Jurkat, Clone E6-1 (cell line): ENCODE measurements around the gene SLC25A11.
"Not testable (repeated sequence)": the region's sequence is repeated elsewhere in the genome, so short reads cannot be mapped to it uniquely, and the experiment has no call there.

ENCODE experiments used
- DNase-seq: peaks from one replicate; pipeline ENCODE4 v3.0.0-alpha.2; 2011; ENCODE audit warnings: low read depth, low spot score
- H3K4me3 ChIP-seq: 2 replicates; pipeline ENCODE4 v1.5.1; 2011; ENCODE audit warnings: mild to moderate bottlenecking, low read length, control low read depth, moderate library complexity

SLC25A11 gene

DNA sequence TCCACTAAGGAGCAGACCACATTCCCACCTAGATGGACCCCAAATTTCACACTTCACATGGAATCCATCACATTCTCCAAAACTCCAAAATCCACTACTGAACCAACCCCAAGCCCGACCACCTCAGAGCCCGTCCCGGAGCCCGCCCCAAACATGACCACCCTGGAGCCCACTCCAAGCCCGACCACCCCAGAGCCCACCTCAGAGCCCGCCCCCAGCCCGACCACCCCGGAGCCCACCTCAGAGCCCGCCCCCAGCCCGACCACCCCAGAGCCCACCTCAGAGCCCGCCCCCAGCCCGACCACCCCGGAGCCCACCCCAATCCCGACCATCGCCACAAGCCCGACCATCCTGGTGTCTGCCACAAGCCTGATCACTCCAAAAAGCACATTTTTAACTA, 6.2 kb downstream of the SLC25A11 start:
- no peak for DNase-seq
- H3K4me3 ChIP-seq = no peak overlapping the region

DNA sequence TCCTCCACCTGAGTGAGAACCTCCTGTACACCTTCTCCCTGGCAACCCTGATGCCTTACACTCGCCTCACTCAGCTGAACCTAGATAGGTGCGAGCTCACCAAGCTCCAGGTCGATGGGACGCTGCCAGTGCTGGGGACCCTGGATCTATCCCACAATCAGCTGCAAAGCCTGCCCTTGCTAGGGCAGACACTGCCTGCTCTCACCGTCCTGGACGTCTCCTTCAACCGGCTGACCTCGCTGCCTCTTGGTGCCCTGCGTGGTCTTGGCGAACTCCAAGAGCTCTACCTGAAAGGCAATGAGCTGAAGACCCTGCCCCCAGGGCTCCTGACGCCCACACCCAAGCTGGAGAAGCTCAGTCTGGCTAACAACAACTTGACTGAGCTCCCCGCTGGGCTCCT, 7.1 kb downstream of the SLC25A11 start:
- no peak overlapping the region for H3K4me3 ChIP-seq
- DNase-seq = no peak

DNA sequence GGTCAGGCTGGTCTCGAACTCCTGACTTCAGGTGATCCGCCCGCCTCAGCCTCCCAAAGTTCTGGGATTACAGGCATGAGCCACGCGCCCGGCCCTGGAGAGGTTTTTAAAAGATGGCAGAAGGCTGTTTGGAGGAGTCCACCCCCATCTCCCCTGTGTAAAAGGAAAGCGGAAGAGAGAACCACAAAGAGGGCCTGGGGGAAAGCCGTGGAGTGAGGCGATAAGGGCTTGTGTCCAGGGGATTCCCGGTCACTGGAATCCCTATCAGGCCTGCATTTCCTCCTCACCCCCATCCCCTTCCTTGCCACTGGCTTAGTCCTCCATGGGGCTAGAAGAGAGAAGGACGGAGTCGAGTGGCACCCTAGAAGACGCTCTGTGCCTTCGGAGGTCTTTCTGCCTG, 7.9 kb downstream of the SLC25A11 start, which contains the start of gene GP1BA:
Gene GP1BA (plus strand): TSS at position 315 of the 400 bp plus-strand sequence. CDS start 328 bp downstream, outside the sequence.
- no peak for DNase-seq
- no peak within 1 kb of the TSS for H3K4me3 ChIP-seq

GRCh38 chr17:4928881-4929280, 11.0 kb downstream of the SLC25A11 start:
- DNase-seq = no peak
- H3K4me3 ChIP-seq = no peak overlapping the region

- DNase-seq, H3K4me3 ChIP-seq: not testable (repeated sequence)
Observed at GRCh38 chr17:4926577-4927335, 13.1 kb downstream of the SLC25A11 start.

DNA sequence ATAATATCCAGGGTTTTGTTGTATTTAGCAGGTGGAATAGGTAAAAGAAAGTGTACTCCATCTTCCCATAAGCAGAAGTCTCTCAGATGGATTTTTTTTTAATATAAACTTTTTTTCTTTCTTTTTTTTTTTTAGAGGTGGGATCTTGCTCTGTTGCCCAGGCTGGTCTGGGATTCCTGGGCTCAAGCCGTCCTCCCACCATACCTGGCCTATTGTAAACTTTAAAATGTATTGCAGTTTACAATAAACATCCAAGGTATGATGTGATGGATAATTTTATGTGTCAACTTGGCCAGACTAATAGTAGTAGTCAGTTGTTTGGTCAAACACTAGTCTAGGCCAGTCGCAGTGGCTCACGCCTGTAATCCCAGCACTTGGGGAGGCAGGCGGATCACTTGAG, 18.5 kb downstream of the SLC25A11 start:
- no peak overlapping the region for H3K4me3 ChIP-seq
- no peak for DNase-seq

DNA sequence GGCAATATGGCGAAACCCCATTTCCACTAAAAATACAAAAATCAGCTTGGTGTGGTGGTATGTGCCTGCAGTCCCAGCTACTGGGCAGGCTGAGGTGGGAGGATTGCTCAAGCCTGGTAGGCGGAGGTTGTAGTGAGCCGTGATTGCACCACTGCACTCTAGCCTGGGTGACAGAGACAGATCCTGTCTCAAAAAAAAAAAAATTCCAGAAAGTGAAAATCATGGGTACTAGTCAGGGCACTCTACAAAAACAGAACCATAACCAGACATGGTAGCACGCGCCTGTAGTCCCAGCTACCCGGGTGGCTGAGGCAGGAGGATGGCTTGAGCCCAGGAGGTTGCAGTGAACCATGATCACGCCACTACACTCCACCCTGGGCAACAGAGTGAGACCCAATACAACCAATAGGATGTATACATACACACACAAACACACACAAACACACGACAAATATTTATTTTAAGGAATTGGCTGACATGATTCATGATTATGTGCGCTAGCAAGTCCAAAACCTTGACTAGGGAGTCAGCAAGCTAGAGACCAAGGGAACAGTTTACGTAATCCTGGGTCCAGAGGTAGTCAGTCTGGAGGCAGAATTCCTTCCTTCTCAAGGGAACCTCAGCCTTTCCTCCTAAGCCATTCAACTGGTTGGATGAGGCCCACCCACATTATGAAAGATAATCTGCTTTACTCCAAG, 19.3 kb downstream of the SLC25A11 start:
- no peak for DNase-seq
- no peak overlapping the region for H3K4me3 ChIP-seq

- H3K4me3 ChIP-seq = no peak overlapping the region
- DNase-seq = no peak
Observed at GRCh38 chr17:4919511-4920047, 20.3 kb downstream of the SLC25A11 start.

GRCh38 chr17:4914551-4914950, 25.3 kb downstream of the SLC25A11 start:
- not testable (repeated sequence) for H3K4me3 ChIP-seq

DNA sequence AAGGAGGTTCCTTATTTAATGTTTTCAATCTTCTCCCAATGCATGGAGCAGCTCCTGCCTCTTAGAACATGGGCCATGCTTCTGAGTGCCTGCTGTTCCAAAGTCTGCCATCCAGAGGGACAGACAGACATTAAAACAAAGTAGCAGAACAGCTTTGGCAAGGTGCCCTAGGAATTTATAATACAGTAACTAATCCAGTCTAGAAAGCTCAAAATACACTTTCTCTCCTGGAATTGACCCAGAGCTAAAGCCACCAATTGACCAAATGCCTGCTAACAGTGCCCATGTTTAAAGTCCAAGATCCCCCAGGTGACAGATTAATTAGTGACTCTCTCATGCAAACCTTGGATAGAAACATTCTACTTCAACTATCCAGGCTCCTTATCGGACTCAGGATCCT, 25.9 kb downstream of the SLC25A11 start:
- no peak overlapping the region for H3K4me3 ChIP-seq
- no peak for DNase-seq

More at GRCh38 chr17:4914551-4914950, 25.3 kb downstream of the SLC25A11 start:
- DNase-seq = not testable (repeated sequence)

DNA sequence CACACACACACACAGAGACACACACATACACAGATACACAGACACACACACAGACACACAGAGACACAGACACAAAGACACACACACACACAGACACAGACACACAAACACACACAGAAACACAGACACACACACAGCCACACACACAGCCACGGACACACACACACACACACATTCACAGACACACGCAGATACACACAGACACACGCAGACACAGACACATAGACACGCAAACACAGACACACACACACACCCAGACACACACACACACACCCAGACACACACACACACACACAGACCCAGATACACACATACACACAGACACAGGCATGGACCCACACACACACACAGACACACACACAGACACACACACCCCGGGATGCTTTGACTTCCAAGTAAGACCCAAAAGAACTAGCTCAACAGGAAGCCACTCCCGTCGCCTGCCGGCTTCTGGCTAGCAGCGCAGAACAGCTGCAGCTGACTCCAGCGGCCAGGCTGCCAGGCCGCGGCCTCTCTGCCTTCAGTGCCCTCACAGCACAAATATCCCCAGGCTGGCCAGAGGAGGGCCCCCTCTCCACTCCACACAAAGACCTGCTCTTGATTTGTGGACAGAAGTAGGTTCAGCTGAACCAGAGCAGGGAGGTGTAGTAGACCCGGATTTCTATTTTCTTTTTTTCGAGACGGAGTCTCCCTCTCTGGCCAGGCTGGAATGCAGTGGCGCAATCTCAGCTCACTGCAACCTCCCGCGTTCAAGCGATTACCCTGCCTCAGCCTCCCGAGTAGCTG, 30.9 kb downstream of the SLC25A11 start:
- peak; percentile 36 for DNase-seq

DNA sequence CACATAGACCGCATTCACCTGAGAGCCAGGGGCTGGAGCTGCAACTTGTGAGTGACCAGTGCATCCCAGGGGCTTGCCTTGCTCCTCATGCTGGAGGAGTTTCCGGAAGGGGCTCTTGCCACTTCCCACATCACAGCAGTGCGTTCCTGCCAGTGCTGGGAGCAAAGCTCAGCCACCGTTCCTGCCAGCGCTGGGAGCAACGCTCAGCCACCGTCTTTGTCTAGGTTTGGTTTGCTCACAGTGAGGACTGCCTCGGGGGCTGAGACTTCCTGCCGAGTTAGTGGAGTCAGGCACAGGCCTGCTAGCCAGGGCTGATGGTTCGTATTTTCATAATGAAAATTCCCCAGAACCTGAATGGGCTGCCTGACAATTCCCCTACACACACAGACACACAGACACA, 31.5 kb downstream of the SLC25A11 start:
- no peak overlapping the region for H3K4me3 ChIP-seq
- peak; percentile 24 for DNase-seq

More for the DNA sequence above, 30.9 kb downstream of the SLC25A11 start:
- no peak overlapping the region for H3K4me3 ChIP-seq

DNA sequence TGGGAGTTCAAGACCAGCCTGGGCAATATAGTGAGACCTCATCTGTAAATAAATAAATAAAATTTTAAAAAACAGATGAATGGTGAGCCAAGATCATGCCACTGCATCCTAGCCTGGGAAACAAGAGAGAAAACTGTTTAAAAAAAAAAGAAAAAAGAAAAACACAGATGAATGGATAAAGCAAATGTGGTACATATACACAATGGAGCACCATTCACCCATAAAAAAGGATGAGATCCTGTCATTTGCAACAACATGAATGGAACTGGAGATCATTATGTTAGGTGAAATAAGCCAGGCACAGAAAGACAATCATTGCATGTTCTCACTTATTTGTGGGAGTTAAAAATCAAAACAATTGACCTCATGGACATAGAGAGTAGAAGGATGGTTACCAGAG, 33.2 kb downstream of the SLC25A11 start:
- H3K4me3 ChIP-seq, DNase-seq: not testable (repeated sequence)

DNA sequence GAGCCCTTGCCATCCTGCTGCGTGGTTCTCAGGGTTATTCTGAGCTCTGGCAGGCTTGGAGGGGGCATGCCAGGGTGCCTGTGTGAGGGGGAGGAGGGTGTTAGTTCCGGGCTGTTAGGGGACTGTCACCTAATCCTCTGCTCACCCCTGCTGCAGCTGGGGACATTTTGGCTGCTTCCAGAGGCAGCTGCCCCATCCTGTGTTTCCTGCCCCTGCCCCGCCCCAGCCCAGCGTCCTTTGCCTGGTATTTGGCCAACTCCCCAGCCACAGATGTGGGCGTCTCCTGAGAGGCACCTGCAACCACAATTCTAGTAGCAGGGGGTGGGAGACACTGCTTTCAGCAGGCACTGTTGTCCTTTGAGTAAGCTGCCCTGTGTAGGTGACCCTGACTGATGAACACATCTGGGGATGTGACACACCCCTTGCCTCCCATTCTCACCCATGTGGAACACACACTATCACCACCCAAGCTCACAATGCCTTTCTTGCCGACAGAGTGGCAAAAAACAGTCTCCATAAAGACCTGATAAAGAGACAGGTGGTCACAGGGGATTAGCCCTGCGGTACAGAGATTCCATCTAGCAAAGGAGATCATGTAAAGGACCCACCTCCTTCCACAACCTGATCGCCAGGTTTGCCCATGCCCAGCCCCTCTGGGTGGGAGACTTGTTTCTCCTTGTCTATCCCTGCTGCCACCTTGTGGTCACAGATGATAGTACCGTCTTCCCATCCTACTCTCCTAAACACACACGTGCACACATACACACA, 36.6 kb downstream of the SLC25A11 start, which contains the start of gene CHRNE:
Gene CHRNE (minus strand): TSS at position 48 of the 768 bp plus-strand sequence. CDS start 35 bp downstream, at position 13.
- DNase-seq = peak; percentile 86

DNA sequence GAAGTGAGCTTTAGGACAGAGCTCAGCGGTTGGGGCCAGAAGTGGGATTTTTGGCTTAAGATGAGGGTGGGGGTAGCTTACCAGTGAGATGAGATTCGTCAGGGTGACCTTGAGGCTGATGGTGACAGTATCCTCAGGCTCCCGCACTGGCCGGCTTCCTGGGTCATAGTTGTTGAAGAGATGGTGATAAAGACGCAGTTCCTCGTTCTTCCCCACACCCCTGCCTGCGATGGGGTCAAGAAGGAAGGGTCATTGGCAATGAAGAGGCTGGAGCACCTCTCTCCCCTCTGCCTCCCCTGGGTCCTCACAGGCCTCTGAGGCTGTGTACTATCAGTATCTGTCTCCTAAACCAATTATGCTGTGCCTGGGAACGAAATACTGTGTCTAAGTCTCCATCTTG, 37.3 kb downstream of the SLC25A11 start:
- DNase-seq = no peak
- H3K4me3 ChIP-seq = no peak overlapping the region

More for the DNA sequence above, 36.6 kb downstream of the SLC25A11 start, which contains the start of gene CHRNE:
- H3K4me3 ChIP-seq = peak within 1 kb of the TSS; percentile 24

DNA sequence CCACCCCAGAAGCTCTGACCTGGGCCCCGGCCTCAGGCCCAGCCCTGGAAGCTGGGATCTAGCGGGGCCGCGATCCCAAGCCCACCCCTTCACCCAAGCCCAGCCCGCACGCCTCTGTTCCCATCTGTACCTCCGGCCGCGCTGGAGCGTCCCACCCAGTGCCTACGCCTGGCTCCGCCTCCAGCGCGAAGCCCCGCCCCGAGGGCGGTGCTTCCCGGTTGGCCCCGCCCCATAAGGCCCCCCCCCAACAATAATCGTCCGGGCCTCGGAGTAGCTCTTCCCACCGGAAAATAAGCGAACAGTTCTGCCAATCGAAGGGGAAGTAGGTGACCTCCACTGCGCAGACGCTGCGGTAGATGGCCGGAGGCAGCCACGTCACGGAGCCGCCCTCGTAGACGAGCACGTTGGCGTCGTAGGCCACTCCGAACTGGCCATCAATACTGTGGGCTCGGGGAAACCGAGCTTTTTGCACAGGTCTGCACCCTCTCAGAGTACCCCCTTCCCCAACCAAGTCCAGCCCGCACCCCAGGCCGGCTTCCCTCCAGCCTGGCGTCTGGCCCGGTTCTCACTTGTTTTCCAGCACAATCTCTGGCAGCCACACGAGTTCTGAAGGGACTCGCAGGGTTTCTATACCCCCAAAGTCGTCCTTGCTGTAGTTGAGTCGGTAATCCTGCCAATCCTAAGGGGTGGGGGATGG, 38.0 kb downstream of the SLC25A11 start:
- DNase-seq = no peak
- H3K4me3 ChIP-seq = no peak overlapping the region

- H3K4me3 ChIP-seq = no peak overlapping the region
- no peak for DNase-seq
Observed at GRCh38 chr17:4901108-4901647, 38.7 kb downstream of the SLC25A11 start.
